GM18517 (cell line): ENCODE measurements around the gene POLD3.

Source experiments
- ATAC-seq: cut with Tn5 transposase; IDR thresholded peaks from one replicate; pipeline ENCODE4 v1.9.1; 2021; ENCODE audit warnings: mild to moderate bottlenecking, moderate library complexity; ENCODE audit not compliant: unreplicated experiment

POLD3 gene, protein sequence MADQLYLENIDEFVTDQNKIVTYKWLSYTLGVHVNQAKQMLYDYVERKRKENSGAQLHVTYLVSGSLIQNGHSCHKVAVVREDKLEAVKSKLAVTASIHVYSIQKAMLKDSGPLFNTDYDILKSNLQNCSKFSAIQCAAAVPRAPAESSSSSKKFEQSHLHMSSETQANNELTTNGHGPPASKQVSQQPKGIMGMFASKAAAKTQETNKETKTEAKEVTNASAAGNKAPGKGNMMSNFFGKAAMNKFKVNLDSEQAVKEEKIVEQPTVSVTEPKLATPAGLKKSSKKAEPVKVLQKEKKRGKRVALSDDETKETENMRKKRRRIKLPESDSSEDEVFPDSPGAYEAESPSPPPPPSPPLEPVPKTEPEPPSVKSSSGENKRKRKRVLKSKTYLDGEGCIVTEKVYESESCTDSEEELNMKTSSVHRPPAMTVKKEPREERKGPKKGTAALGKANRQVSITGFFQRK

DNA sequence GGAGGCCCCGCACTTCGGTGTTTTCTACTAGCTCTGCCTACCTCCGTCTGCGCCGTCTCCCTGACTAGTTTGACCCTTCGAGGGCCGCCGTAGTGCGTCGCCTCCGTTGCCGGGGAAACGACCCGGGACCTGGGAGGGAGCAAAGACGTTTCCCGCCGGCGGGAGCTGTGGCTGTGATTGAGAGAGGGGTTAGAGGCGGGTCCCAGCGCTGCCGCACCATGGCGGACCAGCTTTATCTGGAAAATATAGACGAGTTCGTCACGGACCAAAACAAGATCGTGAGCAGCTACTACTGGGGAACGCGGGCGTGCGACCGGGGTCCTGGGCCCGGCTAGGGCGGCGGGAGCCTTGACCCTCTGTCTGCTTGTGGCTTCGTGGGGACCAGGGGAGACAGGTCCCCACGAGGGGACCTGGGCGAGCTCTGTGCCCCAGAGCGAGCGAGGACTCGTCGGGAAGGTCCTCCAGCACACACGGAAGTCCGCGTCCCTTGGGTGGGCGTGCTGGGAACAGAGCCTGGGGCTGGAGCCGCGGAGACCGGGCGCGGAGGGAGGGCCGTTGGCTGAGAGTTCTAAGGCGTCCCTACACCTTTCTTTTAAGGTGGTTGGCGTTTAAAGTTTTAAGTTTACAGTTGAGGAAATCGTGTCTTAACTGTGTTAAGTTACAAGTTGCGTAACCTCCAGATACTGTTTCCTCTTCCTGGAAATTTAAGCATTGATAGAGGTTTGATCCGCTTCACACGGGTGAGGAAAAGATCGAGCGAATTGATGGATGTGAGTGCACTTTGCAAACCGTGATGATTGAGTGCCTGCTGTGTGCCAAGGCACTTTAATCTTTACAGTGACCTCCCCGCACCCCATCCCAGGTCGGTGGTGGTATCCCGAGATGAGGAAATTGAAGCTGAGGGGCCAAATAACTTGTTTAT is at the start of gene POLD3:
POLD3 (plus strand) TSS at position 142 of the 922 bp plus-strand sequence; CDS start at position 219, 77 bp downstream.
- peak; percentile 81 for ATAC-seq

DNA sequence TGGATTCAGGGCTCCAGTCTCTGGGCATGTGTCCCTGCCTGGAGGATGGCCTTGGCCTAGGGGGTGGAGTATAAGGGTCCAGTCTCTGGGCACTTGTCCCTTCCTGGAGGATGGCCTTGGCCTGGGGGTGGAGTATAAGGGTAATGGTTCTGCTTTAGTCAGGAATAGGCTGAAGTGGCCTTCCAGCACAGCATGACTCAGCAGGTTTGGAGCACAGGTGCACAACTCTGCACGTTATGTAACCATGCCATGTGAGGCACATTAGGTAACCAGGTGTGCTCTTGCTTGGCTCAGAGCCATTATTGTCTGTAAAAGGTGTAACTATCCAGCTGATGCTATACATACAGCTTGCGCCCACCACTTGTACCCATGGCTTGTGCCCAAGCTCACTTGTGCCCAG is 48.4 kb upstream of the POLD3 start:
- ATAC-seq = no peak

DNA sequence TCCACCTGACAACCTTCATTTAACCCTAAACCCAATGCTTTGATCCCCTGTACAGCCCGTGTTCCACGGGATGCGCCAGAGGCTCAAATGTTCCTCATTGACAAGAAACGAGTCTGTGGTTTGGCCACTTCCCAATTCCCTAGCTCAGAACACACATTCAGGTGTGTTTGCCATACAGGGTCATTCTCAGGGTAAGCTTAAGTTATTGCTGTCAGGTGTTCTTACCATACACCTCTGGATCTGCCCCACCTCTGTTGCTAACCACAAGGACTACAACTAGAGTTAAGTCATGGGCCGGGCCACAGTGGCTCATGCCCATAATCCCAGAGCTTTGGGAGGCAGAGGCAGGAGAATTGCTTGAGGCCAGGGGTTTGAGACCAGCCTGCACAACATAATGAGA is 45.6 kb upstream of the POLD3 start:
- ATAC-seq = no peak

DNA sequence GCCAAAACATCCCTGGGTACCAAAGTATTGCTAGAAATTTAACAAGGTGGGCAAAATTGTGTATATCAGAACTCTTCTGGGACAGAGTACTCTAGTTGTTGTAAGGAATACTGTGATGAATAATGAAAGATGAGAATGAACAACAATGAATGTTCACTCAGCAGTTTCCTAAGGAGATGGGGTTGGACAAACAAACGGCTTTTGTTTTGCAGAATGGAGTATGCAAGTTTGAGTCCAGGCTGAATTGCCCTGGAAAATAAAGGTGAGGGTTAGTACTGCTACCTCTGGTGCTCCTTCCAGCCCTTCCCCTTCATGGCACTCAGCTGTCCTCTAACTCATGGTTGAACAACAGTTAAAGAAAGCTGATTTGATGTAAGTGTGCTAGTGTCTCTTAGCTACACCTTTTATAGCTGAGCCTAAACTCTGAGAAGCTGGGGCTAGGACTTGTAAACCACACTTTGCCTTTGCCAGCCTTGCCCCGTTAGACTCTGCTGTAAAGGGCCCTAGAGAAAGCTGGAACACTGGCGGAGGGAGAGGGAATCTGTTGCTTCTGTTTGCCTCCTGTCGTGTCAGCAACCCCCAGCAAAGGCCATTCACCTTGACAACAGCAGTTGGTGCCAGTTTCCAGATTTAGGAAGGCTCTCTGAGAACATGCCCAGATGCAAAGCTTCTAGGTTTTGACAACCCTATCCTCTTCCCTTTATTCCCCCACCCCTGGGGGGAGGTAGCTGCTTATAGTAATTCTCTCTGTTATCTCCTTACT is 41.2 kb upstream of the POLD3 start:
- ATAC-seq = no peak

DNA sequence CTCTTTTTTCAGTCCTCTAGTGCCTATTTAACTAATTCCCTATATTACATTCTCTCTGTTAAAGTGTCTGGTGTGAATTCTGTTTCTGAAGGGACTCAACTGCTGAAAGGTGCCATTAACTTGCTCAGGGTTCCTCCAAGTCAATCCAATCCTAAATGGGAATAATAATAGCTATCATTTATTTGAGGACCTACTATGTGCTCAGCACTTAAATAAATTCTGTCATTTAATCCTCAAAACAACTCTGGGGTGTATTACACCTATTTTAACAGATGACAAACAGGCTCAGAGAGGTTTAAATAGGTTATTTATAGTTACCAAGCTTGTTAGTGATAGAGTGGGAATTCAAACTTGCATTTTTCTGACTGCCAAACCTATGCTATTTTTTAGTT is 40.6 kb upstream of the POLD3 start:
- ATAC-seq = no peak

DNA sequence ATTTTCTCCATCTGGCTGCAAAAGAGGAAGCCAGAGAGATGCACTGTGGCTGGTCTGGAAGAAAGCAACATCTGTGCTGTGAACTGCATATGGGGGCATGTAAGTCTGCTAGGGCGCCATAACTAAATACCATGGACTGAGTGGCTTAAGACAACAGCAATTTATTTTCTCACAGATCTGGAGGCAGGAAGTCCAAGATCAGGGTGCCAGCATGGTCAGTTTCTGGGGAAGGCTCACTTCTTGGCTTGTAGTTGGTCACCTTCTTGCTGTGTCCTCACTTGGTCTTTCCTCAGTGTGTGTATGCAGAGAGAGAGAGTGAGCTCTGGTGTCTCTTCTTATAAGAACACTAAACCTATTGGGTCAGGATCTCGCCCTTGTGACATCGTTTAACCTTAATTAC is 34.9 kb upstream of the POLD3 start:
- no peak for ATAC-seq

DNA sequence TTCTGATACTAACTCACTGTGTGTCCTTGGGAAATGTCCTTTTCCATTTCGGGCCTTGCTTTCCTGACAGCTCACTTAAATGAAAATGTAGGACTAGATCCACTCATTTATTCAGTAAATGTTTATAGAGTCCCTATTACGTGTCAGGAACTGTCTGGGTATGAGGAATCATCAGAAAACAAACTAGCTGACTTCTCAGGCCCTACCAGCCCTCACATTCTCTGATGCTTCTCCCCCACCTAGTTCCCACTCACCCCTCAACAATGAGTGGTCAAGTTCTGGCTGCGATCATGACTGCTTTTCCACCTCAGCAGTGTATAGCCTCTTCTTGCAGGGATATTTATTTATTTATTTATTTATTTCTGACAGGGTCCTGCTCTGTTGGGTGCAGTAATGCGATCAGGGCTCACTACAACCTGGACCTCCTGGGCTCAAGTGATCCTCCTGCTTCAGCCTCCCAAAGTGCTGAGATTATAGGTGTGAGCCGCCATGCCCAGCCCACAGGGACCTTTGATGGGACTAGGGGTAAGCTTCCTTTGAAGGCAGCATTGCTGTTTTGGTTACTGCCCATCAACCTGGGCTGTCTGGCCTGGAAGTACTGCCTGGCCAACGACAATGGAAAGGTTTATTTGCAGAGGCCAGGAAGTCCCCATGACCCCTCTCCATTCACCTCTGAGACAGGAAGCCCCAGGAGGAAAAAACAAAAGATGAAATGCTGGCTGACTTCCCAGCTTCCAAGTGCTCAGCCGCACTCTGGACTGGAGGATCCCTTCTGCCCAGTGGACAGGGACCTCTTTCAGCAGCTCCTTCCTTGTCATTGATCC is 33.1 kb upstream of the POLD3 start:
- no peak for ATAC-seq

DNA sequence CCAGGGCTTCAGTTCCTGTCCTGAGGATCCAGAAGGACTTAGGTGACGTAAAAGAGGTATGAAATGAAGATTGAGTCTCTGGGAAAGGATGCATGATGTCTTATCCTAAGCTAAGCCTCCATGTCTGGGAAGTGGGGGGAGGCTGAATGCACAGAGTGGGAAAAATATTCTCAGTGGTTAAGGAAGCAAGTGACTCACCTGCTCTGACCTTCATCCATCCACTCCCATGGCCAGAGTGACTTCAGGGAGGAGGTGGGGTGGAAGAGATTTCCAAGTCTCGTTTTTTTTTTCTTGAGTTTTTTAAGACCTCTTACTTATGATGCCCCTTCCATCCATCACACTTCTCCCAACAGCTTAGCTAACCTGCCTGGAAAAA is 32.5 kb upstream of the POLD3 start:
- no peak for ATAC-seq

DNA sequence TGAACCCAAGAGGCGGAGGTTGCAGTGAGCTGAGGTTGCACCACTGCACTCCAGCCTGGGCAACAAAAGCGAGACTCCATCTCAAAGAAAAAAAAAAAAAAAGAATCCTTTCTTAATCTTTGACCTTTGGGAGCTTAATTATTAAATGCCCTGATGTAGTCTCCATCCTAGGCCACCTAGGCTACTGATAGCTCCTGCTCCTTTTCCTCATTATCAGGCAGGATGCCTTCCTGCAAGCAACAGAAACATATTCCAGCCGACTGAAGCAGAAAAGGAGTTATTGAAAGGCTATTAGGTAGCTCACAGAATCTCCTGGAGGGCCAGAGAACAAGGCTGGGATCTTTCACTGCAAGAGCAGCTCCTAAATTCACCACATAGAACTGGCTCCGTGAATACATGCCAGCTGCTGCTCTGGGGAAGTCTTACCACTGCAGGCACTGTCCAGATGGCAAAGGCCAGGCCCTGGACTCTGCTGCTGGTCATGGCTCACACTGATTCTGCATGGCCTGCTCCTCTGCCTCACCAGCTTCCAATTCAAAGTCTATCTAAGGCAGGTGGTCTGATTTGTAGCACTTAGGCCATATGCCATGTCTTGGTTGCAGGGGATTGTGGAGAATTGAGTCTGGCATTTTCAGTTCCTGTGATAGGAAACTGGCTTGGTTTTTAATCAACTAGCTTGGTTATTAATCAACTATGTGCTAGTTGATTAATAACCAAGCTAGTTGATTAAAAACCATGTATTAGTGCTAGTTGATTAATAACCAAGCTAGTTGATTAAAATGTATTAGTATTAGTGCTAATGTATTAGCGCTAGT is 26.0 kb upstream of the POLD3 start:
- no peak for ATAC-seq

DNA sequence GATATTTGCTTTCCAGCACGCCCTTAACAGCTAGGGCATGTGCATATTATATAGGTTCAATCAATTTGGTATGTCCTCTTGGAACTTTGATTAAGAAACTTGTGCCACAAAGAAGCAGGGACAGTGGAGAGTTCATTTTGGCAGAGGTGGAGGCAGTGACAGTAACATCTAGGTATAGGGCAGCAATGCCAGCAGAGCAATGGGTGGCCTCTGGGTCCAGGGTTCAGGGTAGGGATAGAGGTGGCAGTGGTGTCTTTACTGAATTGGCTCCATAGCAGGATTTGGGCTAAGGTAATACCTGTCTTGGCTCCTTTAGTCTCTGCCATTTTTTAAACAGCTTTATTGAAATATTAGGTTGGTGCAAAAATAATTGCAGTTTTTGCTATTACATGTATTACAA is 24.4 kb upstream of the POLD3 start:
- ATAC-seq = no peak

DNA sequence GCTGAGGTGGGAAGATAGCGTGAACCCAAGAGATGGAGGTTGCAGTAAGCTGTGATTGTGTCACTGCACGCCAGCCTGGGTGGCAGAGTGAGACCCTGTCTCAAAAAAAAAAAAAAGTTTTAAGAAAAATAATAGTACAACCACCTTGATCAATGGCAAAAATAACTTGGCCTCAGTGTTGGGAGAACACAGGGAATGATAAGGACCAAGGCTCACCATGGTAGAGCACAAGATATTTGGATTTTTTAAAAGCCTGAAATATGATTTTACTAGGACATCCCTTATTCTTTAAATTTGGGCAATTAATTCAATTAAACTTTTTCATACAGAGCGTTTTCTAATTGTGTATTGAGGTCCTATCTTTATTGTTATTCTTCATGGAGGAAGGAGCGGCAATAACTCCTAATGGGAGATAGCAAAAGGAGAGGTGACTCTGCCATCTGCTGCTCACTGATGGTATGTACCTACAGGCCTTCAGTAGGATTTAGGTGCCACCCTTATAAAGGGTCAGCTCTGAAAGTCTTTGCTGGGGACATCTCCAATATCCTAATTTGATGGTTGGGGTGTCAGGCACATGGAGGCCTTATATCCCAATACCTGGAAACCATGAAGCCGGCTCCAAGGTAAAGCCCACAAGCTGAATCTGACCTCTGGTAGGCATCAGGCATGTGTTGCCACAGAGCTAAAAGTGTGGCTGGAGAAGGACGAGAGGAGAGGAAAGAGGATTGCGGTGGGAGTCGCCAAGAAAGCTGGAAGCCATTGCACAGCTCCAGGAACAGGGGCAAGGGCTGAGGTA is 21.9 kb upstream of the POLD3 start:
- no peak for ATAC-seq

DNA sequence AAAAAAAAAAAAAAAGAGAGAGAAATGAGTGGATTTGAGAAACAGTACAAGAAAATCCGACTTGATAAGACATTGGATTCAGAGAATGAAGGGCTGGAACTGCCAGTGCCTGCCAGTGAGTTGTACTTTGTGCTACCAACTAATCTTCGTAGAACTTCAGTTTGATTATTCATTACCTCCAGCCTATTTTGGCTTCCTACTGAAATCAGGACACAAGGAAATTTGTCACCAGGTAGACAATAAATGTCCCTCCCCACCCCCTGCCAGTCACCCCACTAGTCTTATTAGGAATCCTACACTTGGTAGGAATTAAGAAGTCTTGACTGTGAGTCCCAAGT is 21.4 kb upstream of the POLD3 start:
- no peak for ATAC-seq

DNA sequence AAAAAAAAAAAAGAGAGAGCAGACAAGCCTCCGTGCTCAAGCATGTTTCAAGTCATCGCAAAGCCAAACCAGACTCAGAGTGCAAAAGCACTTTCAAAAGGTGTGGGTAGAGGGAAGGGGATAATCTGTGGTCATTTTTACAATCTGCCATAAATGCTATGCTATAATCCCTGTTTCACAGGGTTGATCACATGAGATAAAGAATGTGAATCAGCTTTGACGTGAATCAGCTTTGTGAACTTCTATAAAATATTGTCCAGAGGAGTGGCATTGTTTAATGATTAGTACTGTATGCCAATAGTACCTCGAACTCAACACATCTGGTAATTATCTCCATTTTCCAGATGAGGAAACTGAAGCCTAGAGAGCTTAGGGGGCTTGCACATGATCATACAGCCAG is 20.0 kb upstream of the POLD3 start:
- ATAC-seq = no peak

DNA sequence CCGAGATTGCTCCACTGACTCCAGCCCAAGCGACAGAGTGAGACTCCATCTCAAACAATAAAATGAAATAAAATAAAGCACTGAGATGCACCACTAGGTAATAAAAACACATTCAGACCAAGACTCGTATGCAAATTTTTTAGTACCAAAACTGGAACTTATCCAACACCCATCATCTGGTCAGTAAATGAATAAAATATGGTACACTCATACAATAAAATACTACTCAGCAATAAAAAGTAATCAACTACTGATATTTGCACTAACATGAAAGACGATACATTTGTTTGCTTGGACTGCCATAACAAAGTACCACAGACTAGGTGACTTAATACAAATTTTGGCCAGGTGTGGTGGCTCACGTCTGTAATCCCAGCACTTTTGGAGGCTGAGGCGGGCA is 17.8 kb upstream of the POLD3 start:
- no peak for ATAC-seq

DNA sequence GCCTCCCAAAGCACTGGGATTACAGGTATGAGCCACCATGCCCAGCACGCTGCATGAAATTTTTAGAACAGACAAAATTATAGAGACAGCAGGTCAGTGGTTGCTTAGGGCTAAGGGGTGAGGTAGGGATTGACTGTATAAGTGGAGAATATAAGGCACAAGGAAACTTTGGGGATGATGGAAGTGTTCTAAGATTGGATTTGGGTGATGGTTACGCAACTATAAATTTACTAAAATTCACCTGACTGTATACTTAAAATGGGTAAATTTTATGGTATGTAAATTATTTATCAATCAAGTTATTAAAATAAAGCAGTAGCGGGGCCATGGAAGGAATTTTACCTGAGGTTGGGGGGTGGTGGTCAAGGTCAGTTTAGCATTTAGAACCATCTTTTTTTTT is 16.4 kb upstream of the POLD3 start:
- ATAC-seq = no peak

DNA sequence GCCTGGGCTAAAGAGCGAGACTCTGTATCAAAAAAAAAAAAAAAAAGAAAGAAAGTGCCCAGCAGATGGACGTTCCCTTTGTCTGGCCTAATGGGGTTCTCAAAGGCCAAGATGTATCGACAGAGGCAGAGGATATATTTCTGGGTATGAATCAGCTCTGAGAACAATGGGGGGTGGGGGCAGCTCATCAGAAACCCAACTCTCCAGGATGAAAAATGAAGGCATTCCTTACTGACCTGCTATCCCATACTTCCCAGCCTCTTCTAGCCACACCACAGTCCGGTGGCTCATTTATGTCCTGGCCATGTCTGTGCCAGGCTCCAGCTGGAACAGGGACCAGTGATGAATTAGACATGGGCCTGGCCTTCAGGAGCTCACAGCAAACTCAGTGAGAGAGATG is 15.2 kb upstream of the POLD3 start:
- no peak for ATAC-seq

DNA sequence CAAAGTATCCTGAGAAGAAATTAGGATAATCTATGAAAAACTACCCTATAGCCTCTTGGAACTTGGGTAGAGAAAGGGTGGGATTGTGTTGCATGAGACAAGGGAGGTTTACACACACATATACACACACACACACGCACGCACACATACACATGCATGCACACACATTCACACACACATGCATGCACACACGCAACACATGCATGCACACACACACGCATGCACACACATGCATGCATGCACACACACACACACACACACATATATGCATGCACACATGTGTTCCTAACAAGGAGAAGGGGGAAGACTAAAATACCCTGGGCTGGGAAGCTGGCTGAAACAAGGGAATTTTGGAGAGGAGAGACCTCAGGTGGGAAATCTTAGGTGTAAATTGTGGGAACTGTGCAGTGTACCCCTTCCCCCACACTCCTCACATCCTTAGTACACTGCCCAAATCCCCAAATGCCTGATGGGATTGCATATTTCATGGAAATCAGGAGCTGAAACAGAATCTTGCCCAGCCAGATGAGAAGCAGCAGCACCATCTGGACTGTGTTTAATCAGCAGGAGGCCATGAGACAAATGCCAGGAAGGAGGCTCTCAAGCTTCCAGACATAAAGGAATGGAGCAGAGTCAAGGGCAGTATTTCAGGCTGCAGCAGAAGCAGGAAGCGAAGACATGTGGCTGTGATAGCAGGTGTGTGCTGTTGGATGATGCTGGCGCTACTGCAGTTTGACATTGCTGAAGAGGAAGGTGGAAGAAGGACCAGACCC is 14.6 kb upstream of the POLD3 start:
- no peak for ATAC-seq
